GM12878 (cell line): ENCODE results near the gene CHTOP. TPM values are rescaled to one million over a fixed set of nuclear protein-coding genes. Genes with fewer than 3 reads are reported as not detected.
A peak's percentile ranks its signal among the peaks of the same experiment; 100 is the strongest.

Experiments
- ATAC-seq: fragments of 200-7000 bp; cut with Tn5 transposase; 3 replicates; pipeline ENCODE4 v1.9.1; 2020; ENCODE audit warnings: mild to moderate bottlenecking, moderate library complexity
- BruUV-seq: library from RNA; stranded (reverse); fragments of 400-500 nt; replicated peaks from 2 replicates; lab custom pipeline; 2021; lab: Mats Ljungman, UMichigan
- CTCF ChIA-PET: fragments of 300-600 bp; sonication (Branson Sonifier 250); formaldehyde crosslinking; extraction: SDS; loops from one replicate; lab custom pipeline; 2021; ENCODE audit warnings: inconsistent platforms; lab: Yijun Ruan, JAX
- POLR2A ChIA-PET: fragments of 350-600 bp; formaldehyde crosslinking; extraction: SDS; loops from one replicate; lab custom pipeline; 2021; ENCODE audit warnings: inconsistent platforms; lab: Charles Lee
- RAD21 ChIA-PET: fragments of 300-600 bp; sonication (Branson Sonifier 250); formaldehyde crosslinking; loops from one replicate; lab custom pipeline; 2023; ENCODE audit warnings: antibody characterized with exemption; ENCODE audit not compliant: unreplicated experiment; lab: Charles Lee
- SMC1A ChIA-PET: fragments of 300-600 bp; sonication (Branson Sonifier 250); formaldehyde crosslinking; loops from one replicate; lab custom pipeline; 2023; ENCODE audit not compliant: unreplicated experiment, uncharacterized antibody; lab: Charles Lee
- DNase-seq: peaks from one replicate; pipeline ENCODE4 v3.0.0-alpha.2; 2011; ENCODE audit warnings: low read depth, low spot score
- FAIRE-seq: peaks from 3 replicates; lab custom pipeline; 2011; peaks lifted over from hg19 to GRCh38; lab: Jason Lieb, UNC
- H2AFZ ChIP-seq: 2 replicates; pipeline ENCODE4 v1.6.0; 2011; ENCODE audit warnings: low read depth, low read length, control low read depth; ENCODE audit not compliant: control insufficient read depth
- H3K27ac ChIP-seq: 2 replicates; pipeline ENCODE4 v1.5.1; 2011; ENCODE audit warnings: control low read depth; ENCODE audit not compliant: control insufficient read depth, insufficient read depth
- H3K27me3 ChIP-seq, 2 experiments: replicated peaks in 1 of 2; 2 replicates each; pipeline versions ENCODE4 v1.6.0 to v1.6.1; 2011; ENCODE audit warnings: low read length in 1 of 2; ENCODE audit not compliant: control insufficient read depth in 2 of 2, insufficient read depth in 2 of 2
- H3K36me3 ChIP-seq, 2 experiments: 2 replicates each; pipeline ENCODE4 v1.5.1; 2011; ENCODE audit warnings: low read length in 1 of 2; ENCODE audit not compliant: control insufficient read depth in 2 of 2, insufficient read depth in 2 of 2
- H3K4me1 ChIP-seq: 2 replicates; pipeline ENCODE4 v1.6.1; 2011; ENCODE audit warnings: mild to moderate bottlenecking, low read length, moderate library complexity, mixed read lengths; ENCODE audit not compliant: control insufficient read depth, insufficient read depth
- H3K4me2 ChIP-seq: 2 replicates; pipeline ENCODE4 v1.6.0; 2011; ENCODE audit warnings: control low read depth; ENCODE audit not compliant: control insufficient read depth, insufficient read depth
- H3K4me3 ChIP-seq: fragments of 200-600 bp; sonication (generic); 2 replicates; pipeline ENCODE4 v1.5.1; 2016
- H3K79me2 ChIP-seq: 2 replicates; pipeline ENCODE4 v1.6.0; 2011; ENCODE audit warnings: low read length; ENCODE audit not compliant: control insufficient read depth, insufficient read depth
- H3K9ac ChIP-seq: 2 replicates; pipeline ENCODE4 v1.8.0; 2011; ENCODE audit warnings: low read length, control low read depth, mixed read lengths; ENCODE audit not compliant: control insufficient read depth, insufficient read depth
- H3K9me3 ChIP-seq: replicated peaks from 3 replicates; pipeline ENCODE4 v1.5.1; 2011; ENCODE audit warnings: mild to moderate bottlenecking, low read length; ENCODE audit not compliant: control insufficient read depth, insufficient read depth
- H4K20me1 ChIP-seq: 2 replicates; pipeline ENCODE4 v1.6.0; 2011; ENCODE audit not compliant: control insufficient read depth, insufficient read depth
- CHD4 ChIP-seq: fragments of 200-600 bp; sonication (generic); IDR thresholded peaks from 2 replicates; pipeline ENCODE4 v1.6.1; 2016; ENCODE audit warnings: mild to moderate bottlenecking
- EZH2 ChIP-seq: IDR thresholded peaks from 2 replicates; pipeline ENCODE4 v1.6.1; 2012; ENCODE audit warnings: low read depth, mild to moderate bottlenecking, control low read depth, inconsistent platforms, low read length, borderline replicate concordance; ENCODE audit not compliant: control insufficient read depth
- IKZF1 ChIP-seq: fragments of 450-650 bp; conservative IDR thresholded peaks from 2 replicates; pipeline ENCODE4 v1.6.1; 2017; ENCODE audit warnings: antibody characterized with exemption, mild to moderate bottlenecking
- KLF5 ChIP-seq: fragments of 450-650 bp; IDR thresholded peaks from 2 replicates; pipeline ENCODE4 v1.6.1; 2014; ENCODE audit warnings: mild to moderate bottlenecking; ENCODE audit not compliant: partially characterized antibody
- MEF2A ChIP-seq: IDR thresholded peaks from 2 replicates; pipeline ENCODE4 v1.6.1; 2011; ENCODE audit warnings: low read depth, mild to moderate bottlenecking, low read length, moderate library complexity; ENCODE audit not compliant: insufficient read depth
- RAD51 ChIP-seq: fragments of 450-650 bp; IDR thresholded peaks from 2 replicates; pipeline ENCODE4 v1.6.1; 2016; ENCODE audit warnings: moderate library complexity, mild to moderate bottlenecking, inconsistent platforms
- SREBF1 ChIP-seq: IDR thresholded peaks from 2 replicates; pipeline ENCODE4 v1.6.1; 2012; ENCODE audit warnings: mild to moderate bottlenecking, low read length
- WRNIP1 ChIP-seq: IDR thresholded peaks from 2 replicates; pipeline ENCODE4 v1.6.1; 2011; ENCODE audit warnings: low read depth, low read length, improper control_type of control experiment, borderline replicate concordance
- WGBS: methylation state at CpG from one replicate; pipeline ENCODE4 v1.1.6; 2016; ENCODE audit warnings: low lambda C conversion rate; ENCODE audit not compliant: insufficient replicate concordance, insufficient coverage; ENCODE audit errors: missing lambda C conversion rate; 5-methylcytosine and 5-hydroxymethylcytosine counted together
- in situ Hi-C: fragments of 300-500 bp; cut with MboI; formaldehyde crosslinking; loops from 9 replicates; pipeline ENCODE4 v1.14.3; 2018; ENCODE audit warnings: mixed read lengths
- intact Hi-C: fragments of 100-400 bp; cut with micrococcal nuclease; formaldehyde crosslinking; loops from one replicate; pipeline ENCODE4 v1.14.2; 2022; ENCODE audit not compliant: unreplicated experiment
- polyA plus RNA-seq, 11 experiments: library from polyadenylated mRNA; depleted of rRNA in 4 of 11; unstranded in 6 of 11; stranded (reverse) in 5 of 11; fragments of >200 nt; fragmentation: Nextera tagmentation in 4 of 11; fragmentation: Illumina TruSeq in 1 of 11; extraction: Ambion mirVana in 4 of 11; extraction: Trizol in 1 of 11; gene quantifications; 1 replicate in 1 of 11; 2 replicates in 10 of 11; pipeline versions ENCODE4 v1.2.1 to v1.2.3, GENCODE V29; 2011 to 2016; ENCODE audit warnings: inconsistent platforms in 2 of 11, missing spikeins in 2 of 11, low read depth in 1 of 11
- total RNA-seq, 4 experiments: library from RNA; depleted of rRNA in 3 of 4; stranded (reverse); fragments of >200 nt in 3 of 4; fragmentation: Illumina TruSeq in 1 of 4; extraction: Trizol in 1 of 4; gene quantifications; 2 replicates each; pipeline versions ENCODE4 v1.2.1 to v1.2.3, GENCODE V29; 2013 to 2021
- TF ChIP-seq, protein P1 (sequence below): fragments of 450-650 bp; IDR thresholded peaks from 2 replicates; pipeline ENCODE4 v1.6.1; 2018; ENCODE audit warnings: mild to moderate bottlenecking, low read depth, moderate library complexity; ENCODE audit not compliant: partially characterized antibody
- TF ChIP-seq, protein P2 (sequence below): IDR thresholded peaks from 2 replicates; pipeline ENCODE4 v1.6.1; 2012; ENCODE audit warnings: low read depth, low read length, improper control_type of control experiment

The CHTOP gene
- total and polyA plus RNA-seq, 10 of the 15 experiments (the other 5 are each of a cell fraction or from before 2014, with no cell fraction given) = 8.4 to 93.8 (median 52.3) TPM

- H3K9ac ChIP-seq = peak overlapping the region; percentile 97; the same call in 1 of the 2 replicates
- TF ChIP-seq WRNIP1 = no peak
- TF ChIP-seq EZH2 = no peak
- TF ChIP-seq, protein P1, sequence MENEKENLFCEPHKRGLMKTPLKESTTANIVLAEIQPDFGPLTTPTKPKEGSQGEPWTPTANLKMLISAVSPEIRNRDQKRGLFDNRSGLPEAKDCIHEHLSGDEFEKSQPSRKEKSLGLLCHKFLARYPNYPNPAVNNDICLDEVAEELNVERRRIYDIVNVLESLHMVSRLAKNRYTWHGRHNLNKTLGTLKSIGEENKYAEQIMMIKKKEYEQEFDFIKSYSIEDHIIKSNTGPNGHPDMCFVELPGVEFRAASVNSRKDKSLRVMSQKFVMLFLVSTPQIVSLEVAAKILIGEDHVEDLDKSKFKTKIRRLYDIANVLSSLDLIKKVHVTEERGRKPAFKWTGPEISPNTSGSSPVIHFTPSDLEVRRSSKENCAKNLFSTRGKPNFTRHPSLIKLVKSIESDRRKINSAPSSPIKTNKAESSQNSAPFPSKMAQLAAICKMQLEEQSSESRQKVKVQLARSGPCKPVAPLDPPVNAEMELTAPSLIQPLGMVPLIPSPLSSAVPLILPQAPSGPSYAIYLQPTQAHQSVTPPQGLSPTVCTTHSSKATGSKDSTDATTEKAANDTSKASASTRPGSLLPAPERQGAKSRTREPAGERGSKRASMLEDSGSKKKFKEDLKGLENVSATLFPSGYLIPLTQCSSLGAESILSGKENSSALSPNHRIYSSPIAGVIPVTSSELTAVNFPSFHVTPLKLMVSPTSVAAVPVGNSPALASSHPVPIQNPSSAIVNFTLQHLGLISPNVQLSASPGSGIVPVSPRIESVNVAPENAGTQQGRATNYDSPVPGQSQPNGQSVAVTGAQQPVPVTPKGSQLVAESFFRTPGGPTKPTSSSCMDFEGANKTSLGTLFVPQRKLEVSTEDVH = no peak
- TF ChIP-seq CHD4 = no peak
- no peak for TF ChIP-seq MEF2A
- TF ChIP-seq KLF5 = no peak
- no peak for TF ChIP-seq IKZF1
- no peak for TF ChIP-seq SREBF1
- TF ChIP-seq, protein P2, sequence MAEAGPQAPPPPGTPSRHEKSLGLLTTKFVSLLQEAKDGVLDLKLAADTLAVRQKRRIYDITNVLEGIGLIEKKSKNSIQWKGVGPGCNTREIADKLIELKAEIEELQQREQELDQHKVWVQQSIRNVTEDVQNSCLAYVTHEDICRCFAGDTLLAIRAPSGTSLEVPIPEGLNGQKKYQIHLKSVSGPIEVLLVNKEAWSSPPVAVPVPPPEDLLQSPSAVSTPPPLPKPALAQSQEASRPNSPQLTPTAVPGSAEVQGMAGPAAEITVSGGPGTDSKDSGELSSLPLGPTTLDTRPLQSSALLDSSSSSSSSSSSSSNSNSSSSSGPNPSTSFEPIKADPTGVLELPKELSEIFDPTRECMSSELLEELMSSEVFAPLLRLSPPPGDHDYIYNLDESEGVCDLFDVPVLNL = no peak
- TF ChIP-seq RAD51 = no peak
- H3K4me1 ChIP-seq = peaks cover 6% of the 10 kb centered on the region
- H2AFZ ChIP-seq = no peak overlapping the region
- in situ Hi-C loops = no loop called here
- peak overlapping the region; percentile 46; the same call in 1 of the 2 replicates for H3K4me2 ChIP-seq
- peaks cover 4 to 28% of the 10 kb centered on the region in 2 experiments for H3K36me3 ChIP-seq
- CTCF ChIA-PET = interaction anchor here (0.7 to 2.7 kb wide), 5 partner anchors 17 to 351 kb away, joined by 5 to 11 read pairs (median 7); partner anchors contain the start of gene RAB13
- ATAC-seq (no peak), FAIRE-seq (no peak), DNase-seq (no peak)
- intact Hi-C loops = loop anchor here (2.0 kb wide), 1 partner anchor 35 kb away; the partner anchor contains the start of gene ILF2
- SMC1A ChIA-PET = interaction anchor here (1.6 to 3.0 kb wide), 3 partner anchors 8 to 64 kb away, joined by 4 to 29 read pairs (median 13); no protein-coding TSS in a partner anchor
- no peaks in the 10 kb centered on the region for H4K20me1 ChIP-seq
- H3K4me3 ChIP-seq = peak overlapping the region; percentile 89
- WGBS = 63% methylated on average over 7 of the region's 7 CpGs
- no TSS peak for BruUV-seq
- H3K27ac ChIP-seq = no peak overlapping the region
- RAD21 ChIA-PET = interaction anchor here (2.3 kb wide), 1 partner anchor 351 kb away, joined by 9 read pairs; the partner anchor contains the start of gene RAB13
- peaks cover 33% of the 10 kb centered on the region for H3K79me2 ChIP-seq
- no peaks in the 10 kb centered on the region for H3K9me3 ChIP-seq
- H3K27me3 ChIP-seq = no peaks in the 10 kb centered on the region
- POLR2A ChIA-PET = interaction anchor here (0.5 to 1.5 kb wide), 4 partner anchors 123 to 327 kb away, joined by 3 to 5 read pairs (median 4); partner anchors contain the start of gene SLC39A1
Measured at GRCh38 chr1:153635872-153636271, 2.0 kb downstream of the CHTOP start.
